Measurements from ENCODE around the gene ZNF804B. TPM values are rescaled to one million over a fixed set of nuclear protein-coding genes. Genes with fewer than 3 reads are reported as not detected.

The ZNF804B gene
- total RNA-seq, 2 experiments from 2014 or later = not detected

DNA sequence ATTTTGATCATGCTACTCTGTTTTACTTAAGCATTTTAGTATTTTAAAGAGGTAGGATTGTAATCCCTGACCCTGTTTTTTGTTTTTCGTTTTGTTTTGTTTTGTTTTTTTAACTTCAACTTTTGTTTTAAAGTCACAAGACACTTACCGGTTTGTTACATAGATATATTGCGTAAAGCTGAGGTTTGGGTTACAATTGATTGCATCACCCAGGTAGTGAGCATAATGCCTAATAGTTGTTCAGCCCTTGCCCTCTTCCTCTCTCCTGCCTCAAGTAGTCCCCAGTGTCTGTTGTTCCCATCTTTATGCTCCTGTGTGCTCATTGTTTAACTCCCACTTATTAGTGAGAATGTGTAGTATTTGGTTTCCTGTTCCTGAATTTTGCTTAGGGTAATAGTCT, 129.2 kb downstream of the ZNF804B start:
- Mint-ChIP-seq H3K4me1 (no peaks in the 10 kb centered on the region), H3K9me3 (no peaks in the 10 kb centered on the region), H3K27me3 (peaks cover 8% of the 10 kb centered on the region), H3K4me3 (no peak overlapping the region), H3K27ac (no peak overlapping the region), H3K36me3 (no peaks in the 10 kb centered on the region)
- no peak for DNase-seq

DNA sequence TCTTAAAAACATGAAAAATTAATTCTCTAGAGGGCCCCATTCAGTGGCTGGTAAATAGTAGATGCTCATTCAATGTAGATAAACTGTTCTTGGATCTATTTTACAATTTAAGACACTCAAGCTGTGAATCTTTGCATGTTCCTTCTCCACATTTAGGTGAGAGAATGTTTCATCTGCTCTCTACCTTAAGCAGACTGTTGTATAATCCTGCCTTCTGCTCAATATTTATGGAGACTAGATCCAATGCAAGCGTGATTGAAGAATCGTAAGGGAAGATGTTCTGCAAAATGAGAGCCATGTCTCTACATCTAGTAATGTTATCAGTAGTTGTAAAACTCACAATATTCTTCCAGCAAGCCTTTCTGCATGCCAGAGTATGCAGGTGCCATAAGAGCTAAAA, 151.0 kb downstream of the ZNF804B start:
- no peak overlapping the region for H3K27ac Mint-ChIP-seq
- H3K9me3 Mint-ChIP-seq = no peaks in the 10 kb centered on the region
- DNase-seq = no peak
- H3K36me3 Mint-ChIP-seq = no peaks in the 10 kb centered on the region
- H3K27me3 Mint-ChIP-seq = no peaks in the 10 kb centered on the region
- no peaks in the 10 kb centered on the region for H3K4me1 Mint-ChIP-seq
- no peak overlapping the region for H3K4me3 Mint-ChIP-seq

DNA sequence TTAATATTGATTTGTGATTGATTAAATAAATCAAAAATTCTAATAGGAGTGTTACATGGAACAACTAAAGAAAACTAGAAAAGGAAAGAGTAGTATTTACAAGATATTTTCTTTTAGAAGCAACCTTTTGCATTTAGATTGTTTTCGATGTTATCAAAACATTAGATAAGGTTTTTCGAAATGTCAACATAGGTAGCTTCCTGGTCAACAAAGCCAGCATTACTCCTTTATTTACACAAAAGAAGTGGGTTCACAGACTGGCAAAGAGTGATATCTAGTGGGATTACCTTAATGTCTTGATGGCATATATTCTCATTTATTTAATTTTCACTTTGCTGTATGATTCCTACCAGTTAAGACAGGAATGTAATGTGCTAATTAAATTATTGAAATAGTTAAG, 153.4 kb downstream of the ZNF804B start:
- Mint-ChIP-seq H3K27me3 (no peaks in the 10 kb centered on the region), H3K36me3 (no peaks in the 10 kb centered on the region), H3K9me3 (no peaks in the 10 kb centered on the region)

GRCh38 chr7:88915615-88916014, 156.1 kb downstream of the ZNF804B start:
- Mint-ChIP-seq H3K4me3 (no peak overlapping the region), H3K27me3 (no peaks in the 10 kb centered on the region), H3K36me3 (no peaks in the 10 kb centered on the region), H3K4me1 (no peaks in the 10 kb centered on the region), H3K27ac (no peak overlapping the region), H3K9me3 (no peaks in the 10 kb centered on the region)
- DNase-seq = no peak

More for the DNA sequence above, 153.4 kb downstream of the ZNF804B start:
- no peak for DNase-seq
- Mint-ChIP-seq H3K4me1 (no peaks in the 10 kb centered on the region), H3K4me3 (no peak overlapping the region), H3K27ac (no peak overlapping the region)

DNA sequence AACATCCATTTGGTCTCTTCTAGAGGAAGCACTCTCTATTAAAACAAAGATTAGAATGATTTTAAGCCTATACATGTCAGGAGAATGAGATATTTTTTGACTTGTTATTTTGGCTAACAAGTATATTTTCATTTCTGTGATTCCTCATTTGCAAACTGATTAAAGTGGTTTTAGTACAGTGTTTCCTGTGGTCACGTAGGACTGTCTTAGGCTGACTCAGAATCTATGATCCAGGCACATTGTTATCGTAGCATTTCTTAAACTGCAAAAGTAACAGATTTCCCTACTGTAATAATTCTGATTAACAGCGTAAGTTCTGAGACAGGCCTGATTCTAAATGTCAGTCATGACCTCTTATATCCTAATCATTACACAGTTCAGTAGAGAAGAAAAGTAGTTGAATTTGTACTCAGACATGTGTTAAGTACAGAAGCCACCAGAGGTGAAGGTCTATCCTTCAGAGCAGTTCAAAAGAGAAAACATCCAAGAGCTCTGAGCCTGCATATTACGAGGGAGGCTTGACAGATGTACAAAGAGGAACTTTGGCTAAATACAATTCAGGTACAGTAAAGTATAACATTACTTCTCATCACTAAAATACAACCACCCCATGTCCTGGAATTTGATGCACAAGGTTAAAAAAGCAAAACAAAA, 160.1 kb downstream of the ZNF804B start:
- Mint-ChIP-seq H3K27ac (no peak overlapping the region), H3K4me3 (no peak overlapping the region), H3K4me1 (no peaks in the 10 kb centered on the region), H3K36me3 (no peaks in the 10 kb centered on the region), H3K27me3 (peaks cover 4% of the 10 kb centered on the region), H3K9me3 (no peaks in the 10 kb centered on the region)
- no peak for DNase-seq

DNA sequence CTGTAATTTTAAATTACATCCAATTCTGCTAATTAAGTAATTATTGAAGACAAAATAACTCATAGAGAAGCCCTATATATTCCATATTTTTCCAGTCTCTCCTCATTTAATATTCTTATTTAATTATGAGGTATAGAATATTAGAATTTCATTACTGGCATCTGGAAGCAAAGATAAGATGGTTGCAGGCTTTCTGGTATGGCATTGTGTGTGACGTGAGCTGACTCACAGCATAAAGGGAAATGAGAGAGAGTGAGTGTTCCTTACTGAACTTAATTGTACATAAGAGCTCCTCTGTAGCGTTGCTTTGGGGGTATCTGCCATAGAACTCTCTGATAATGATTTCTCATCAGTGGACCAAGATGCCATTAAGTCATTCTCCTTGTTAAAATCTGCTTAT, 163.4 kb downstream of the ZNF804B start:
- H3K4me1 Mint-ChIP-seq = no peaks in the 10 kb centered on the region

GRCh38 chr7:88928276-88928675, 168.8 kb downstream of the ZNF804B start:
- Mint-ChIP-seq H3K4me1 (no peaks in the 10 kb centered on the region), H3K9me3 (no peaks in the 10 kb centered on the region), H3K36me3 (no peaks in the 10 kb centered on the region), H3K27me3 (no peaks in the 10 kb centered on the region), H3K4me3 (no peak overlapping the region), H3K27ac (no peak overlapping the region)
- no peak for DNase-seq

More for the DNA sequence above, 163.4 kb downstream of the ZNF804B start:
- no peak overlapping the region for H3K4me3 Mint-ChIP-seq
- H3K27me3 Mint-ChIP-seq = peaks cover 4% of the 10 kb centered on the region
- H3K36me3 Mint-ChIP-seq = no peaks in the 10 kb centered on the region
- H3K9me3 Mint-ChIP-seq = no peaks in the 10 kb centered on the region
- no peak for DNase-seq
- no peak overlapping the region for H3K27ac Mint-ChIP-seq

GRCh38 chr7:88929719-88930118, 170.2 kb downstream of the ZNF804B start:
- Mint-ChIP-seq H3K4me3 (no peak overlapping the region), H3K36me3 (no peaks in the 10 kb centered on the region), H3K27me3 (no peaks in the 10 kb centered on the region), H3K4me1 (no peaks in the 10 kb centered on the region), H3K9me3 (no peaks in the 10 kb centered on the region), H3K27ac (no peak overlapping the region)
- DNase-seq = no peak

GRCh38 chr7:88933285-88933684, 173.8 kb downstream of the ZNF804B start:
- Mint-ChIP-seq H3K4me1 (no peaks in the 10 kb centered on the region), H3K4me3 (no peak overlapping the region), H3K27ac (no peak overlapping the region), H3K27me3 (no peaks in the 10 kb centered on the region), H3K36me3 (no peaks in the 10 kb centered on the region), H3K9me3 (no peaks in the 10 kb centered on the region)
- DNase-seq = no peak

DNA sequence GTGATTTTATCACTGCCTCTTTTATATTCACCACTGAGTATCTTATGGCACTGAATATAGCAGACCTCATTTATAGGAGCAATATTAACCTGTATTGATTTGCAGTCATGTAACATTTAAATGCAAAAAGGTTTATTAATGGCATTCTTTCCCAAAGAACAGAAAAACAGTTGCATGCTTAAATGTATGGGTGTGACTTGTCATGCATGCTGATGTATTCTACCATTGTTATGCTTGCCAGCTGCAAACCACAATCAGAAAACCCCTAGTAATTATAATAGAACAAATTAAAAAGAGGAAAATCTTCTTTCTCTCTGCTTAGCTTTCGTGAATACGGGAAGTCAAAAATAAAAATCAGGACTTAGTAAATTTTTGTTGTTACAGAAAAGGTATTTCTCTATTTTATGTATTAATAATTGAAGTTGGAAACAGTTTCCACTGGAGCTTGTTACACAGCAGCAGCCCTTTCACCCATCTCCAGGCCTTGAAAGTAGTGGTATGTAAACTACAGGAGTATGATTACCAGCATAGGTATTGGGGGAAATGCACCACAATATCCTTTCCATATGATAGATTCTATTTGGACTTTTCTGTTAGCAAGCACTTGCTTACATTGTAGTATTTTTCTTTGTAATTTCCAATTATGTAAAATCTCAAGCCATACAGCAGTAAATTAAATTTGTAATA, 183.5 kb downstream of the ZNF804B start:
- Mint-ChIP-seq H3K4me3 (no peak overlapping the region), H3K27ac (no peak overlapping the region)
- no peak for DNase-seq

GRCh38 chr7:88951826-88952225, 192.3 kb downstream of the ZNF804B start:
- DNase-seq = no peak
- Mint-ChIP-seq H3K4me3 (no peak overlapping the region), H3K9me3 (no peaks in the 10 kb centered on the region), H3K27ac (no peak overlapping the region), H3K27me3 (no peaks in the 10 kb centered on the region), H3K36me3 (no peaks in the 10 kb centered on the region), H3K4me1 (no peaks in the 10 kb centered on the region)

More for the DNA sequence above, 183.5 kb downstream of the ZNF804B start:
- no peaks in the 10 kb centered on the region for H3K9me3 Mint-ChIP-seq
- no peaks in the 10 kb centered on the region for H3K4me1 Mint-ChIP-seq
- no peaks in the 10 kb centered on the region for H3K27me3 Mint-ChIP-seq
- no peaks in the 10 kb centered on the region for H3K36me3 Mint-ChIP-seq

DNA sequence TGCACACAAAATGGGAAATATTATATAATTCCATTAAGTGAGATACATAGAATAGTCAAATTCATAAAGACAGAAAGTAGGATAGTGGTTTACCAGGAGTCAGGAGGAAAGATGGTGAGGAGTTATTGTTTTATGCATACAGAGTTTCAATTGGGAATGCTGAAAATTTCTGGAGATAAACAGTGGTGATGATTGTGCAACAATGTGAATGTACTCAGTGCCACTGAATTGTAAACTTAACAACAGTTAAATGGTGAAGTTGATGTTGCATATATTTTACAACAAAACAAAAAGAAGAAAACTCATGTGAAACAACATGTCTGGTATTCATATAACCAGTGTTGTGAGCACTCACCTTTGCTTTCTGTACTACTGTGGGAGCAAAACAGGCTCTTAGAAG, 204.9 kb downstream of the ZNF804B start:
- Mint-ChIP-seq H3K4me1 (no peaks in the 10 kb centered on the region), H3K27me3 (peaks cover 7% of the 10 kb centered on the region), H3K9me3 (no peaks in the 10 kb centered on the region), H3K4me3 (no peak overlapping the region), H3K36me3 (no peaks in the 10 kb centered on the region), H3K27ac (no peak overlapping the region)
- no peak for DNase-seq

DNA sequence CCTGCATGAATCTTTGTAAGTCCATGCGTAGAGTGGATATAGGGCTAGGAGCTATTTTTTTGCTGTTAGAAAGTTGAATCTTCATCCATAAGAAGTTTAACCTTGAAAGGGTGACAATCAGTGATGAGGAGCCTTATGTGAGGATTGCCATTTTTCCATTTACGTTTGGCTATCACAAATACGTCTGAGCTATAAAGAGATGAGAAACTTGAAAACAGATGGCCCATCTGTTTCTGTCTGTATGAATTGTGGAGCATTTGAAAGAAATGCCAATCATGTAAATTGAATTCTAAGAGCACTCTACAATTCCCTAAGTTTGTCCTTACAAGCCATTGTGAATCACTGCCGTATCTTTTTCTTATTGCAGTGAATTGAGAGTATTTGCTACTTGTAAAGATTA, 205.9 kb downstream of the ZNF804B start:
- no peak for DNase-seq
- Mint-ChIP-seq H3K27me3 (peaks cover 4% of the 10 kb centered on the region), H3K27ac (no peak overlapping the region), H3K4me1 (no peaks in the 10 kb centered on the region), H3K9me3 (no peaks in the 10 kb centered on the region), H3K36me3 (no peaks in the 10 kb centered on the region), H3K4me3 (no peak overlapping the region)

GRCh38 chr7:88967432-88967831, 207.9 kb downstream of the ZNF804B start:
- Mint-ChIP-seq H3K36me3 (no peaks in the 10 kb centered on the region), H3K27me3 (no peaks in the 10 kb centered on the region), H3K4me1 (no peaks in the 10 kb centered on the region), H3K27ac (no peak overlapping the region), H3K9me3 (no peaks in the 10 kb centered on the region), H3K4me3 (no peak overlapping the region)
- DNase-seq = no peak

DNA sequence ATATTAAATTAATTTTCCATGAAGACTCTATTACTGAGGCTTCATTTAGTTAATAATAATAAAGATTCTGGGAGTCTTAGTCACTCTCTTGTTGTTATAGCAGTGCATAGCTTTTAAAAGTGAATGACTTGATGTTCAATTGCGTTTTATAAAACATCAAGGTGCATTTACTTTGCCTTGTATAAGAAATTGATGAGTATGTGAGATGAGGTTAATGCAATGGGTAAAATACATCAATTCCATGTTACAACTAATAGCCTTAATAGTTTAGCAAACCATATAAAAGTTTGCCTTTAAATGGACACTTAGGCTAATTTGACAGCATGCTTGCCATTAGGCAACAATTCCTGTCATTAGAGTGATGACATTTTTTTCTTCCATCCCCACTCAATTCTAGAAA, 209.7 kb downstream of the ZNF804B start:
- Mint-ChIP-seq H3K27me3 (no peaks in the 10 kb centered on the region), H3K27ac (no peak overlapping the region), H3K36me3 (no peaks in the 10 kb centered on the region), H3K4me1 (no peaks in the 10 kb centered on the region), H3K9me3 (no peaks in the 10 kb centered on the region), H3K4me3 (no peak overlapping the region)
- DNase-seq = no peak

GRCh38 chr7:88985295-88985694, 225.8 kb downstream of the ZNF804B start:
- no peaks in the 10 kb centered on the region for H3K4me1 Mint-ChIP-seq
- H3K9me3 Mint-ChIP-seq = no peaks in the 10 kb centered on the region
- H3K27me3 Mint-ChIP-seq = peaks cover 27% of the 10 kb centered on the region
- no peak overlapping the region for H3K4me3 Mint-ChIP-seq
- no peaks in the 10 kb centered on the region for H3K36me3 Mint-ChIP-seq
- H3K27ac Mint-ChIP-seq = no peak overlapping the region
- DNase-seq = no peak
